PC-9 (cell line): ENCODE measurements around the gene RAP1B.

Source experiments
- EZH2 ChIP-seq: fragments of 200-600 bp; sonication (generic); IDR thresholded peaks from 2 replicates; pipeline ENCODE4 v1.8.0; 2017; ENCODE audit warnings: antibody characterized with exemption, low read depth
- TF ChIP-seq, protein P1 (sequence below): fragments of 200-600 bp; sonication (generic); conservative IDR thresholded peaks from 2 replicates; pipeline ENCODE4 v1.6.1; 2017; ENCODE audit warnings: mixed run types, antibody characterized with exemption, mild to moderate bottlenecking, moderate library complexity

DNA sequence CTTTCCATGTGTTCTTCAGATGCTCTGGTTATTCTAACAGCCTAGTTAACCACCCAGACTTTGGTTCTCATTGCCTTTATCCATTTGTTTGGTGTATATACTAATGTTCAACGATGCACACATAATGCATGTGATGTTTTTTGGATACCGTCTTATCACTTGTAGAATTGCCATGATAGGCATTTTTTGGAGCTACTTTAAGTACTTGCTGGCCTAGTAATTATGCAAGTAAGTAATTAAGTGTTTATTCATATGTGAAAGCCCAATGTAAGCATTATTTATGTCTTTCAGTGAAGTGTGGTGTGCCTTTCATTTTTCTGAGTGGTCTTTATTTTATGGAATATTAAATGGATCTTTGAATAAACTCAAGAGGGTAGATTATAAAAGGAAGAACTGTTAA, 14.2 kb downstream of the RAP1B start:
- TF ChIP-seq, protein P1, sequence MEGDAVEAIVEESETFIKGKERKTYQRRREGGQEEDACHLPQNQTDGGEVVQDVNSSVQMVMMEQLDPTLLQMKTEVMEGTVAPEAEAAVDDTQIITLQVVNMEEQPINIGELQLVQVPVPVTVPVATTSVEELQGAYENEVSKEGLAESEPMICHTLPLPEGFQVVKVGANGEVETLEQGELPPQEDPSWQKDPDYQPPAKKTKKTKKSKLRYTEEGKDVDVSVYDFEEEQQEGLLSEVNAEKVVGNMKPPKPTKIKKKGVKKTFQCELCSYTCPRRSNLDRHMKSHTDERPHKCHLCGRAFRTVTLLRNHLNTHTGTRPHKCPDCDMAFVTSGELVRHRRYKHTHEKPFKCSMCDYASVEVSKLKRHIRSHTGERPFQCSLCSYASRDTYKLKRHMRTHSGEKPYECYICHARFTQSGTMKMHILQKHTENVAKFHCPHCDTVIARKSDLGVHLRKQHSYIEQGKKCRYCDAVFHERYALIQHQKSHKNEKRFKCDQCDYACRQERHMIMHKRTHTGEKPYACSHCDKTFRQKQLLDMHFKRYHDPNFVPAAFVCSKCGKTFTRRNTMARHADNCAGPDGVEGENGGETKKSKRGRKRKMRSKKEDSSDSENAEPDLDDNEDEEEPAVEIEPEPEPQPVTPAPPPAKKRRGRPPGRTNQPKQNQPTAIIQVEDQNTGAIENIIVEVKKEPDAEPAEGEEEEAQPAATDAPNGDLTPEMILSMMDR = no peak
- no peak for TF ChIP-seq EZH2
